H9 (cell line): ENCODE data around the gene CMYA5. TPM values are rescaled to one million over a fixed set of nuclear protein-coding genes. Genes with fewer than 3 reads are reported as not detected.
"Not testable (repeated sequence)": the region's sequence is repeated elsewhere in the genome, so short reads cannot be mapped to it uniquely, and the experiment has no call there.

Source experiments
- DNase-seq: peaks from one replicate; pipeline ENCODE4 v3.0.0-alpha.2; 2017
- H2AFZ ChIP-seq: one replicate; pipeline ENCODE4 v1.6.1; 2013; ENCODE audit warnings: mild to moderate bottlenecking, low read length, control low read depth, moderate library complexity
- H2AK5ac ChIP-seq: 2 replicates; pipeline ENCODE4 v1.6.1; 2013; ENCODE audit warnings: low read length, control low read depth, mixed read lengths; ENCODE audit not compliant: insufficient read length
- H2BK120ac ChIP-seq: one replicate; pipeline ENCODE4 v1.6.1; 2013; ENCODE audit warnings: low read depth, mild to moderate bottlenecking, low read length, control low read depth, inconsistent platforms; ENCODE audit not compliant: poor library complexity, severe bottlenecking
- H2BK12ac ChIP-seq: 2 replicates; pipeline ENCODE4 v1.6.1; 2013; ENCODE audit warnings: low read length, control low read depth, mixed read lengths, low read depth; ENCODE audit not compliant: insufficient read length
- H2BK15ac ChIP-seq: 2 replicates; pipeline ENCODE4 v1.6.1; 2013; ENCODE audit warnings: low read depth, low read length, control low read depth
- H2BK20ac ChIP-seq: one replicate; pipeline ENCODE4 v1.6.1; 2013; ENCODE audit warnings: low read depth, mild to moderate bottlenecking, low read length, control low read depth, inconsistent platforms; ENCODE audit not compliant: poor library complexity, severe bottlenecking
- H2BK5ac ChIP-seq: 2 replicates; pipeline ENCODE4 v1.6.1; 2013; ENCODE audit warnings: low read length, control low read depth, mixed read lengths; ENCODE audit not compliant: insufficient read length
- H3K14ac ChIP-seq: 2 replicates; pipeline ENCODE4 v1.6.1; 2013; ENCODE audit warnings: low read length, control low read depth; ENCODE audit not compliant: insufficient read depth
- H3K18ac ChIP-seq: 2 replicates; pipeline ENCODE4 v1.6.1; 2013; ENCODE audit warnings: low read depth, mild to moderate bottlenecking, mixed read lengths, low read length, control low read depth; ENCODE audit not compliant: insufficient read length
- H3K23ac ChIP-seq: 2 replicates; pipeline ENCODE4 v1.6.1; 2013; ENCODE audit warnings: low read length, control low read depth, mixed read lengths, low read depth; ENCODE audit not compliant: insufficient read length
- H3K23me2 ChIP-seq: 2 replicates; pipeline ENCODE4 v1.6.1; 2013; ENCODE audit warnings: low read depth, mild to moderate bottlenecking, mixed read lengths, low read length, control low read depth; ENCODE audit not compliant: insufficient read length, poor library complexity, severe bottlenecking
- H3K27ac ChIP-seq: 2 replicates; pipeline ENCODE4 v1.5.1; 2013; ENCODE audit warnings: low read length, control low read depth, mixed read lengths, low read depth; ENCODE audit not compliant: insufficient read length
- H3K27me3 ChIP-seq: 2 replicates; pipeline ENCODE4 v1.6.1; 2013; ENCODE audit warnings: low read length, control low read depth, inconsistent platforms; ENCODE audit not compliant: insufficient read depth
- H3K4ac ChIP-seq: 2 replicates; pipeline ENCODE4 v1.6.1; 2013; ENCODE audit warnings: low read depth, mild to moderate bottlenecking, control low read depth, inconsistent platforms, low read length, moderate library complexity
- H3K4me1 ChIP-seq: 2 replicates; pipeline ENCODE4 v1.6.1; 2013; ENCODE audit warnings: low read length, control low read depth, inconsistent platforms; ENCODE audit not compliant: insufficient read depth
- H3K4me2 ChIP-seq: 2 replicates; pipeline ENCODE4 v1.6.1; 2013; ENCODE audit warnings: low read length, control low read depth, mixed read lengths; ENCODE audit not compliant: insufficient read length, insufficient read depth
- H3K56ac ChIP-seq: 2 replicates; pipeline ENCODE4 v1.6.1; 2013; ENCODE audit warnings: low read depth, mild to moderate bottlenecking, mixed read lengths, low read length, control low read depth; ENCODE audit not compliant: insufficient read length
- H3K79me1 ChIP-seq: 2 replicates; pipeline ENCODE4 v1.6.1; 2013; ENCODE audit warnings: low read depth, mild to moderate bottlenecking, moderate library complexity, low read length, control low read depth, inconsistent platforms; ENCODE audit not compliant: insufficient read depth, poor library complexity, severe bottlenecking
- H3K79me2 ChIP-seq: 2 replicates; pipeline ENCODE4 v1.6.1; 2013; ENCODE audit warnings: low read length, control low read depth, inconsistent platforms; ENCODE audit not compliant: insufficient read depth
- H3K9ac ChIP-seq: 2 replicates; pipeline ENCODE4 v1.6.1; 2013; ENCODE audit warnings: low read length, control low read depth, mixed read lengths; ENCODE audit not compliant: insufficient read length; ENCODE audit errors: extremely low read depth
- H3K9me3 ChIP-seq: one replicate; pipeline ENCODE4 v1.6.1; 2013; ENCODE audit warnings: low read depth, low read length, inconsistent platforms; ENCODE audit not compliant: control insufficient read depth
- H3T11ph ChIP-seq: one replicate; pipeline ENCODE4 v1.6.1; 2013; ENCODE audit warnings: mild to moderate bottlenecking, low read length, control low read depth, inconsistent platforms
- H4K20me1 ChIP-seq: one replicate; pipeline ENCODE4 v1.6.1; 2013; ENCODE audit not compliant: control insufficient read depth, insufficient read length, insufficient read depth
- H4K5ac ChIP-seq: 2 replicates; pipeline ENCODE4 v1.6.1; 2013; ENCODE audit warnings: low read depth, mild to moderate bottlenecking, mixed read lengths, low read length, control low read depth; ENCODE audit not compliant: insufficient read length
- H4K8ac ChIP-seq: replicated peaks from 2 replicates; pipeline ENCODE4 v1.6.1; 2013; ENCODE audit warnings: low read length, control low read depth, mixed read lengths, low read depth; ENCODE audit not compliant: insufficient read length
- H4K91ac ChIP-seq: 2 replicates; pipeline ENCODE4 v1.6.1; 2013; ENCODE audit warnings: low read depth, mild to moderate bottlenecking, moderate library complexity, mixed read lengths, low read length, control low read depth; ENCODE audit not compliant: insufficient read length
- H3K27ac Mint-ChIP-seq, 3 experiments: 2 replicates in 2 of 3; 3 replicates in 1 of 3; pipeline ENCODE4 v1.8.0; 2020 to 2021; ENCODE audit warnings: mixed read lengths in 3 of 3, mild to moderate bottlenecking in 1 of 3, moderate library complexity in 1 of 3
- H3K27me3 Mint-ChIP-seq: 2 replicates; pipeline ENCODE4 v1.8.0; 2021; ENCODE audit warnings: low read depth, mild to moderate bottlenecking, moderate library complexity, mixed read lengths
- H3K36me3 Mint-ChIP-seq, 3 experiments: 2 replicates in 2 of 3; 3 replicates in 1 of 3; pipeline ENCODE4 v1.8.0; 2020 to 2021; ENCODE audit warnings: low read depth in 3 of 3, mixed read lengths in 3 of 3; ENCODE audit not compliant: insufficient read depth in 1 of 3
- H3K4me1 Mint-ChIP-seq, 2 experiments: 2 replicates each; pipeline ENCODE4 v1.8.0; 2020; ENCODE audit warnings: mixed read lengths in 2 of 2
- H3K4me3 Mint-ChIP-seq, 2 experiments: 2 replicates in 1 of 2; 3 replicates in 1 of 2; pipeline ENCODE4 v1.8.0; 2020 to 2021; ENCODE audit warnings: mild to moderate bottlenecking in 2 of 2, mixed read lengths in 2 of 2, moderate library complexity in 1 of 2
- H3K9me3 Mint-ChIP-seq, 2 experiments: 2 replicates in 1 of 2; 3 replicates in 1 of 2; pipeline ENCODE4 v1.8.0; 2020; ENCODE audit warnings: mild to moderate bottlenecking in 2 of 2, mixed read lengths in 2 of 2, moderate library complexity in 1 of 2
- CTCF ChIP-seq: fragments of 200-600 bp; sonication (generic); conservative IDR thresholded peaks from 3 replicates; pipeline ENCODE4 v1.8.0; 2021; ENCODE audit warnings: antibody characterized with exemption, mild to moderate bottlenecking
- WGBS: extraction: QIAGEN DNeasy Blood & Tissue Kit; methylation state at CpG from one replicate; pipeline ENCODE4 v1.1.7; 2013; ENCODE audit warnings: missing lambda C conversion rate, low lambda C conversion rate, mixed read lengths; ENCODE audit not compliant: insufficient read length; ENCODE audit errors: extremely low coverage; 5-methylcytosine and 5-hydroxymethylcytosine counted together
- total RNA-seq: library from RNA; stranded (reverse); gene quantifications from 2 replicates; pipeline ENCODE4 v1.2.1, GENCODE V29; 2021

CMYA5 gene
- total RNA-seq, 1 experiment from 2014 or later = 1.8 TPM

GRCh38 chr5:79672392-79672791 is 17.2 kb upstream of the CMYA5 start:
- DNase-seq = no peak
- H4K91ac ChIP-seq = no peak overlapping the region
- WGBS = no CpG with 5 or more reads among the region's 2 CpGs
- no peak overlapping the region for H3K27ac ChIP-seq
- H3K27ac Mint-ChIP-seq = peak overlapping the region in 1 of 3 experiments; percentile 6; a peak in 1 of 7 replicates
- no peak overlapping the region for H2BK12ac ChIP-seq
- no peaks in the 10 kb centered on the region for H3K9me3 Mint-ChIP-seq
- H3K27me3 Mint-ChIP-seq = no peaks in the 10 kb centered on the region
- no peak overlapping the region for H2BK20ac ChIP-seq
- H3K9ac ChIP-seq = no peak overlapping the region
- H3K79me1 ChIP-seq = no peaks in the 10 kb centered on the region
- H3K79me2 ChIP-seq = no peaks in the 10 kb centered on the region
- no peak overlapping the region for H2AFZ ChIP-seq
- no peaks in the 10 kb centered on the region for H3K4me1 ChIP-seq
- H3K14ac ChIP-seq = no peak overlapping the region
- no peak overlapping the region for H3K4me3 Mint-ChIP-seq
- H3K36me3 Mint-ChIP-seq = peaks cover 8 to 36% (median 22%) of the 10 kb centered on the region in 3 experiments; a peak in 5 of 7 replicates
- H3K23me2 ChIP-seq = no peaks in the 10 kb centered on the region
- no peak overlapping the region for H3K18ac ChIP-seq
- no peak overlapping the region for H3K4me2 ChIP-seq
- H3K23ac ChIP-seq = no peak overlapping the region
- no peak overlapping the region for H3T11ph ChIP-seq
- H2BK120ac ChIP-seq = no peak overlapping the region
- H3K4ac ChIP-seq = no peak overlapping the region
- no peaks in the 10 kb centered on the region for H3K9me3 ChIP-seq
- no peak overlapping the region for H3K56ac ChIP-seq
- TF ChIP-seq CTCF = no peak
- H4K20me1 ChIP-seq = no peaks in the 10 kb centered on the region
- no peak overlapping the region for H2BK15ac ChIP-seq
- H3K27me3 ChIP-seq = no peaks in the 10 kb centered on the region
- H4K5ac ChIP-seq = no peak overlapping the region
- H2AK5ac ChIP-seq = no peak overlapping the region
- H3K4me1 Mint-ChIP-seq = peaks cover 11 to 12% of the 10 kb centered on the region in 2 experiments
- H2BK5ac ChIP-seq = no peak overlapping the region
- no peak overlapping the region for H4K8ac ChIP-seq

DNA sequence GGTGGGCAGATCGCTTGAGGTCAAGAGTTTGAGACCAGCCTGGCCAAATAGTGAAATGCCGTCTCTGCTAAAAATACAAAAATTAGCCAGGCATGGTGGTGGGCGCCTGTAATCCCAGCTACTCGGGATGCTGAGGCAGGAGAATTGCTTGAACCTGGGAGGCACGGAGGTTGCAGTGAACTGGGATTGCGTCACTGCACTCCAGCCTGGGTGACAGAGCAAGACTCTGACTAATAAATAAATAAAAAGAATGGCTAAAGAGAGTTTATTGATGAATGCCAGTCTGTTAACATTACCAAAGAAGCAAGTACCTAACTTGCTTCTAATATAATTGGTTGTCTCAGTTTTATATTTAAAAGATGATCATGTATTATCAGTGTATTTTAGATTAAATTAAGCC is 13.3 kb upstream of the CMYA5 start:
- not testable (repeated sequence) for H3K23me2 ChIP-seq, H4K91ac ChIP-seq, H3K79me2 ChIP-seq, H3T11ph ChIP-seq, DNase-seq, H3K14ac ChIP-seq, H3K27me3 ChIP-seq, H3K9me3 ChIP-seq, H3K9ac ChIP-seq, H3K27me3 Mint-ChIP-seq, H3K23ac ChIP-seq, H3K9me3 Mint-ChIP-seq, H4K8ac ChIP-seq, H3K4ac ChIP-seq, H3K4me3 Mint-ChIP-seq, H2BK5ac ChIP-seq, H2BK15ac ChIP-seq, H3K27ac Mint-ChIP-seq, H2BK20ac ChIP-seq, H2AFZ ChIP-seq, H3K4me1 ChIP-seq, H3K4me2 ChIP-seq, H4K20me1 ChIP-seq, H2BK12ac ChIP-seq, H3K27ac ChIP-seq, H3K79me1 ChIP-seq, H3K56ac ChIP-seq, H3K18ac ChIP-seq, H2AK5ac ChIP-seq, H4K5ac ChIP-seq, H2BK120ac ChIP-seq
- peaks cover 11 to 12% of the 10 kb centered on the region in 2 experiments for H3K4me1 Mint-ChIP-seq
- no CpG with 5 or more reads among the region's 6 CpGs for WGBS
- H3K36me3 Mint-ChIP-seq = peaks cover 3 to 24% (median 18%) of the 10 kb centered on the region in 3 experiments; a peak in 5 of 7 replicates
